ENCODE results near the gene HMCN1.
"Not testable (repeated sequence)": the region's sequence is repeated elsewhere in the genome, so short reads cannot be mapped to it uniquely, and the experiment has no call there.

The HMCN1 gene

GRCh38 chr1:185853739-185854138 lies 119.5 kb downstream of the HMCN1 start:
- no peak for DNase-seq (ENCODE audit: low read depth in 3 of 3)

GRCh38 chr1:185856482-185856881 lies 122.3 kb downstream of the HMCN1 start:
- DNase-seq (ENCODE audit: low read depth in 3 of 3) = no peak

GRCh38 chr1:185857442-185857841 lies 123.3 kb downstream of the HMCN1 start:
- no peak for DNase-seq (ENCODE audit: low read depth in 3 of 3)

GRCh38 chr1:185860311-185860710 lies 126.1 kb downstream of the HMCN1 start:
- DNase-seq (ENCODE audit: low read depth in 3 of 3) = no peak

- no peak for DNase-seq (ENCODE audit: low read depth in 3 of 3)
These were observed 126.7 kb downstream of the HMCN1 start for GRCh38 chr1:185860859-185861258.

- no peak for DNase-seq (ENCODE audit: low read depth in 3 of 3)
These were observed 127.4 kb downstream of the HMCN1 start for GRCh38 chr1:185861630-185862029.

GRCh38 chr1:185862235-185862634 lies 128.0 kb downstream of the HMCN1 start:
- no peak for DNase-seq (ENCODE audit: low read depth in 3 of 3)

- DNase-seq (ENCODE audit: low read depth in 3 of 3) = no peak
These were observed 130.1 kb downstream of the HMCN1 start for GRCh38 chr1:185864331-185864730.

- no peak for DNase-seq (ENCODE audit: low read depth in 3 of 3)
These were observed 130.8 kb downstream of the HMCN1 start for GRCh38 chr1:185864889-185865517.

GRCh38 chr1:185869590-185869989 lies 135.4 kb downstream of the HMCN1 start:
- no peak for DNase-seq (ENCODE audit: low read depth in 3 of 3)

- DNase-seq (ENCODE audit: low read depth in 3 of 3) = no peak
These were observed 137.5 kb downstream of the HMCN1 start for GRCh38 chr1:185871627-185872150.

- no peak for DNase-seq (ENCODE audit: low read depth in 3 of 3)
These were observed 140.1 kb downstream of the HMCN1 start for GRCh38 chr1:185874246-185874645.

GRCh38 chr1:185880330-185880729 lies 146.1 kb downstream of the HMCN1 start:
- DNase-seq (ENCODE audit: low read depth in 3 of 3) = no peak

GRCh38 chr1:185880779-185881333 lies 146.7 kb downstream of the HMCN1 start:
- no peak for DNase-seq (ENCODE audit: low read depth in 3 of 3)

- DNase-seq (ENCODE audit: low read depth in 3 of 3) = no peak
These were observed 151.9 kb downstream of the HMCN1 start for GRCh38 chr1:185886046-185886445.

GRCh38 chr1:185886671-185887070 lies 152.5 kb downstream of the HMCN1 start:
- DNase-seq (ENCODE audit: low read depth in 3 of 3) = no peak

GRCh38 chr1:185892831-185893403 lies 158.7 kb downstream of the HMCN1 start:
- DNase-seq (ENCODE audit: low read depth in 3 of 3) = not testable (repeated sequence)

- DNase-seq (ENCODE audit: low read depth in 3 of 3) = no peak
These were observed 160.6 kb downstream of the HMCN1 start for GRCh38 chr1:185894791-185895190.

- DNase-seq (ENCODE audit: low read depth in 3 of 3) = no peak
These were observed 161.2 kb downstream of the HMCN1 start for GRCh38 chr1:185895208-185895900.

GRCh38 chr1:185896863-185897262 lies 162.7 kb downstream of the HMCN1 start:
- no peak for DNase-seq (ENCODE audit: low read depth in 3 of 3)

GRCh38 chr1:185906186-185906585 lies 172.0 kb downstream of the HMCN1 start:
- DNase-seq (ENCODE audit: low read depth in 3 of 3) = no peak

GRCh38 chr1:185907246-185907645 lies 173.1 kb downstream of the HMCN1 start:
- DNase-seq (ENCODE audit: low read depth in 3 of 3) = no peak

- DNase-seq (ENCODE audit: low read depth in 3 of 3) = no peak
These were observed 177.8 kb downstream of the HMCN1 start for GRCh38 chr1:185911978-185912377.
